Measurements from ENCODE around the gene PDE4B. TPM values are rescaled to one million over a fixed set of nuclear protein-coding genes. Genes with fewer than 3 reads are reported as not detected.

The PDE4B gene
- total and polyA plus RNA-seq, 9 donors = 1.7 to 8.2 (median 5.1) TPM

DNA sequence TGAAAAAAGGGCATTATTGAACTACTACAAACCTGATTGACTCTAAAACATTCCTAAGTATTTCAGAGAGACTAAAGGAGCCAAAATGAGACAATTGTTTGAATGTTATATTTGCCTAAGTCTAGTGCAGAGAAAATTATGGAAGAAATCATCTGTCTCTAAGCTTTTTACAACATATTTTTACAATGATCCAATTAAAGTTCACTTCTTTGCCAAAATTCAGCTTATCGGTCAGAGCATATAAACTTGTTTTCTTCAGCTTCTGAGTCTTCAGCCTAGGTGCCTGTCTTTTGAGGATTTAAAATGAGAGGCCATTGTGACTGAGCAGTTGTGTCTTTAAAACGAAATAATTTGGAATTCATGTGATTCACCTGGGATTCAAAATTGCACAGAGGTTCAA, 560.1 kb downstream of the PDE4B start:
- H3K9me3 ChIP-seq = no peaks in the 10 kb centered on the region
- H3K4me3 ChIP-seq = no peak overlapping the region
- H3K27me3 ChIP-seq = no peaks in the 10 kb centered on the region
- H3K27ac ChIP-seq = no peak overlapping the region
- WGBS, 3 donors = 50 to 57% (median 56%) methylated on average over 2 of the region's 2 CpGs
- no peak for TF ChIP-seq POLR2A (IDR thresholded peaks at IDR 0.05)
- TF ChIP-seq, protein P1, sequence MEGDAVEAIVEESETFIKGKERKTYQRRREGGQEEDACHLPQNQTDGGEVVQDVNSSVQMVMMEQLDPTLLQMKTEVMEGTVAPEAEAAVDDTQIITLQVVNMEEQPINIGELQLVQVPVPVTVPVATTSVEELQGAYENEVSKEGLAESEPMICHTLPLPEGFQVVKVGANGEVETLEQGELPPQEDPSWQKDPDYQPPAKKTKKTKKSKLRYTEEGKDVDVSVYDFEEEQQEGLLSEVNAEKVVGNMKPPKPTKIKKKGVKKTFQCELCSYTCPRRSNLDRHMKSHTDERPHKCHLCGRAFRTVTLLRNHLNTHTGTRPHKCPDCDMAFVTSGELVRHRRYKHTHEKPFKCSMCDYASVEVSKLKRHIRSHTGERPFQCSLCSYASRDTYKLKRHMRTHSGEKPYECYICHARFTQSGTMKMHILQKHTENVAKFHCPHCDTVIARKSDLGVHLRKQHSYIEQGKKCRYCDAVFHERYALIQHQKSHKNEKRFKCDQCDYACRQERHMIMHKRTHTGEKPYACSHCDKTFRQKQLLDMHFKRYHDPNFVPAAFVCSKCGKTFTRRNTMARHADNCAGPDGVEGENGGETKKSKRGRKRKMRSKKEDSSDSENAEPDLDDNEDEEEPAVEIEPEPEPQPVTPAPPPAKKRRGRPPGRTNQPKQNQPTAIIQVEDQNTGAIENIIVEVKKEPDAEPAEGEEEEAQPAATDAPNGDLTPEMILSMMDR (IDR thresholded peaks at IDR 0.05) = no peak
- no peak for TF ChIP-seq EP300 (IDR thresholded peaks at IDR 0.05)
- intact Hi-C loops (cut with DNase I) = no loop called here
- no peaks in the 10 kb centered on the region for H3K4me1 ChIP-seq (ENCODE audit: insufficient read depth)
- H3K36me3 ChIP-seq = no peaks in the 10 kb centered on the region
- no peak for DNase-seq

DNA sequence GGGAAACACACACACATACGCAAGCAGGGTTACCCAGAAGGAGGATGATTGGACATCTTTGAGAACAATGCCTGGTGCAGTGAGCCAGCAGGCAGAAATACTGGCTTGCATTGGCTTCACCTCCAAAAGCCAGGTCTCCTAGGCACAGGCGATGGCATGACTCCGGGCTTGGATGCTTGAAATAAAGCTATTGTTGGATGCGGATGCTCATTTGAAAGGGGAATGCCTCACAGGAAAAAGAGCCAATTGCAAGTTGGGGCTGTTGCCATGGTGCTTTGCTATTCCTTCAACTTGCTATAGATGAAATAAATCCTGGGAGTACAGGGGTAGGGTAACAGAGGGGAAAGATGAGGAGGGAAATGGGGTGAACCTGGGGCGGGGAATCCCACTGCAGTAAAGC, 560.6 kb downstream of the PDE4B start:
- intact Hi-C loops (cut with DNase I) = no loop called here
- no peaks in the 10 kb centered on the region for H3K36me3 ChIP-seq
- H3K27me3 ChIP-seq = no peaks in the 10 kb centered on the region
- no peaks in the 10 kb centered on the region for H3K9me3 ChIP-seq
- no peak for DNase-seq
- no peaks in the 10 kb centered on the region for H3K4me1 ChIP-seq (ENCODE audit: insufficient read depth)
- H3K27ac ChIP-seq = no peak overlapping the region
- 79 to 92% (median 84%) methylated on average over 5 of the region's 5 CpGs for WGBS, 3 donors
- no peak overlapping the region for H3K4me3 ChIP-seq
- TF ChIP-seq POLR2A (IDR thresholded peaks at IDR 0.05) (no peak), EP300 (IDR thresholded peaks at IDR 0.05) (no peak)
- TF ChIP-seq, protein P1 (IDR thresholded peaks at IDR 0.05) = no peak

DNA sequence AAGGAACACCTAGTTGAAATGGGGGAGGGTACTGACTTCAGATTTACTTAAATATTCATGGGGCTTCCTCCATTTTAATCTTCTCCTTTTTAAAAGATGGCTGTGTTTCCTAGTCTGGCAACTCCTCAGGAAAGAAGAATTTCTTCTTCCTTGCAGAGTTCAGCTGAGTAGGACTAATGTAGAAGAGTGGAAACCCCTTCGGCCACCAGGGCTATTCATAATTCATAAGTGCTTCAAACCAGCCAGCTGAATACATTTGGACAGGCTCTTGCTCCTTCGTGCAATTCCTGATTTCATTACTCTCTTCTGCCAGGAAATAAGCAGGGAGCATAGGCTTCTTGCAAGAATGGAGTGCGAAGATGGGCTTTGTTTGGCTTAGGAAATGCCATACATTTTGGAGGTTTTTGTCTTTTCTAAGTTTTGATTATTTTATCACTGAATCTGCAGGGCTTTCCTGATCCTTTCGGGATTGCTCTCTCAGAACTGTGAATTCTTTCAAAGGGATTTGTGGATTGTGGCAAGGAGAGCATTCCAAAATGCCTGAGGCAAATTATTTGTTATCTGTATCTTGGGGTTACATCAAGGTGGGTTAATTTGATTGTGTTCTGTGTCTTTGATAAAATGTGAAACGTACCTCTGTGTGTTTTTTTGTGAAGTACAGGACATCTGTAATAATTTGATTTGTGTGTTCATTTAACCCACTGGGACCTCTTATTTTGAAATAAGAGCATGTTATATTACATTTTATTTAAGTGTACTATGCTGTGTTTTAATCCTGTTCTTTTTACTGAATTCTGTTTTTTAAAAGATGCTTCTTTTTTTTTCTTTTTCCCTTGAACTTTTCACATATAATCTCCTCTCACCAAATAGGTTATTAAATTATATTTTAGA, 561.9 kb downstream of the PDE4B start:
- H3K4me1 ChIP-seq (ENCODE audit: insufficient read depth) = no peaks in the 10 kb centered on the region
- H3K27me3 ChIP-seq = no peaks in the 10 kb centered on the region
- WGBS, 3 donors = 30 to 39% (median 33%) methylated on average over 5 of the region's 5 CpGs
- intact Hi-C loops (cut with DNase I) = no loop called here
- no peaks in the 10 kb centered on the region for H3K9me3 ChIP-seq
- no peaks in the 10 kb centered on the region for H3K36me3 ChIP-seq
- no peak overlapping the region for H3K27ac ChIP-seq
- TF ChIP-seq, protein P1 (IDR thresholded peaks at IDR 0.05) = no peak
- TF ChIP-seq POLR2A (IDR thresholded peaks at IDR 0.05) = no peak
- no peak for TF ChIP-seq EP300 (IDR thresholded peaks at IDR 0.05)
- no peak for DNase-seq
- no peak overlapping the region for H3K4me3 ChIP-seq

DNA sequence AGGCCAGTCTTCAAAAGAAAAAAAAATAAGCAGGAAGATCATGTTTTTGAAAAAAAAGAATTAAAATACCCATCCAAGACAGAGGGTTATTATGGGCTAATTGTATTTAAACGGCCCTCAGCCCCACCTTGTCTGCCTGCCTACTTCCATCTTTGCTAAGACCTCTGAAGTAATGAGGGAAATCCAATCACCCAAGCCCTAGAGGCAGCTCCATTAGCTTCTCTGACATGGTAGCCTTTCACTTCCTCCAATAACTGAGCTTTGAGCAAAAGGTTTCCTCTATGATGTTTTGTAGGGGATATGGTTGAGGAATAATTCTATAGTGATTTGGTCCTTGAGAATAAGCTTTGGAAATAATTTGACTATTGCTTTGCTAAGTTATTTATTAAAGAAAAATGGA, 563.1 kb downstream of the PDE4B start:
- no peak overlapping the region for H3K27ac ChIP-seq
- H3K27me3 ChIP-seq = no peaks in the 10 kb centered on the region
- intact Hi-C loops (cut with DNase I) = no loop called here
- TF ChIP-seq EP300 (IDR thresholded peaks at IDR 0.05) = no peak
- TF ChIP-seq, protein P1 (IDR thresholded peaks at IDR 0.05) = no peak
- no peak for TF ChIP-seq POLR2A (IDR thresholded peaks at IDR 0.05)
- WGBS, 3 donors = 77 to 89% (median 88%) methylated on average over 1 of the region's 1 CpG
- no peaks in the 10 kb centered on the region for H3K9me3 ChIP-seq
- peaks cover 2% of the 10 kb centered on the region for H3K4me1 ChIP-seq (ENCODE audit: insufficient read depth)
- H3K4me3 ChIP-seq = no peak overlapping the region
- no peaks in the 10 kb centered on the region for H3K36me3 ChIP-seq
- no peak for DNase-seq
